ENCODE measurements around the gene PRKG2.

GRCh38 chr4:81162752-81163458, 52.1 kb downstream of the PRKG2 start:
- TF ChIP-seq CTCF (IDR thresholded peaks at IDR 0.05) = no peak
- no peak for TF ChIP-seq ZFX (IDR thresholded peaks at IDR 0.05; ENCODE audit: borderline replicate concordance)

Data from 22Rv1 (cell line).